Panc1 (cell line): Measurements from ENCODE around the gene TGM6.

Experiments used
- CTCF ChIP-seq: fragments of 450-650 bp; IDR thresholded peaks from 2 replicates; pipeline ENCODE4 v1.5.1; 2017; ENCODE audit warnings: mild to moderate bottlenecking
- POLR2AphosphoS5 ChIP-seq: IDR thresholded peaks from 2 replicates; pipeline ENCODE4 v1.6.1; 2012; ENCODE audit warnings: mild to moderate bottlenecking, low read depth, low read length, moderate library complexity
- REST ChIP-seq, 2 experiments: IDR thresholded peaks; 2 replicates each; pipeline ENCODE4 v1.6.1; 2011 to 2012; ENCODE audit warnings: low read depth in 2 of 2, control low read depth in 1 of 2, low read length in 1 of 2, mild to moderate bottlenecking in 1 of 2, moderate library complexity in 1 of 2; ENCODE audit not compliant: insufficient read depth in 1 of 2

DNA sequence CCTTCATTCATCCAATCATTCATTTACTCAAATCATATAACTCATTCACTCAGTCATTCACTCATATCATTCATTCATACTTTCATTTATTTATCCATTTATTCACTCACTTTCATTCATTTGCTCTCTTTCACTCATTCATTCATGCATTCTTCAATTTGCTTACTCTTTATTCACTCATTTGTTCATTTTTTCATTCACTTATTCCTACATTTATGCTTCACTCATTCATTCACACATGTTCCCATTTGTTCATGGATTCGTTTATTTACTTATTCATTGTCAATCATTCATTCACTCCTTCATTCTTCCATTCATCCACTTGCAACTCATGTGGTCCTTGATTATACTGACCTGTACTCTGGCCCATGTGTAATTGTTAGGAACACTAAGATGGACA is 50.5 kb downstream of the TGM6 start:
- no peak for TF ChIP-seq POLR2AphosphoS5
- no peak for TF ChIP-seq REST (IDR thresholded peaks at IDR 0.05; ENCODE audit: insufficient read depth in 1 of 2, low read depth in 2 of 2, low read length in 1 of 2)
- no peak for TF ChIP-seq CTCF
